HepG2 (cell line): ENCODE data around the gene FCHO2. TPM values are rescaled to one million over a fixed set of nuclear protein-coding genes. Genes with fewer than 3 reads are reported as not detected.

Experiments used
- RARA ChIP-seq: IDR thresholded peaks from 2 replicates; pipeline ENCODE4 v1.6.1; 2016; ENCODE audit warnings: missing genetic modification reagents, missing compliant biosample characterization
- SRSF4 ChIP-seq: fragments of 200-400 bp; formaldehyde crosslinking; IDR thresholded peaks from one replicate; pipeline ENCODE4 v1.6.1; 2018; ENCODE audit warnings: mild to moderate bottlenecking, low read depth, low read length, moderate library complexity; ENCODE audit not compliant: poor library complexity, severe bottlenecking
- ZNF33B ChIP-seq: sonication (generic); formaldehyde crosslinking; IDR thresholded peaks from 2 replicates; pipeline ENCODE4 v1.5.1; 2020; ENCODE audit warnings: mild to moderate bottlenecking, missing genetic modification reagents
- ZNF790 ChIP-seq: sonication (generic); formaldehyde crosslinking; IDR thresholded peaks from 2 replicates; pipeline ENCODE4 v1.8.0; 2022; ENCODE audit warnings: missing genetic modification reagents, mild to moderate bottlenecking, borderline replicate concordance
- polyA plus RNA-seq, 8 experiments: library from polyadenylated mRNA; depleted of rRNA in 3 of 8; stranded (reverse) in 7 of 8; unstranded in 1 of 8; fragments of >200 nt; fragmentation: Illumina TruSeq in 4 of 8; extraction: Trizol in 4 of 8; gene quantifications; 2 replicates each; pipeline versions ENCODE4 v1.2.1 to v1.2.3, GENCODE V29; 2011 to 2016; ENCODE audit warnings: low read depth in 4 of 8, missing spikeins in 1 of 8, mixed read lengths in 1 of 8; ENCODE audit not compliant: insufficient read depth in 1 of 8
- total RNA-seq, 5 experiments: library from RNA; depleted of rRNA; stranded (reverse); fragments of >200 nt; fragmentation: Illumina TruSeq; extraction: Trizol; gene quantifications; 2 replicates each; pipeline ENCODE4 v1.2.3, GENCODE V29; 2016; ENCODE audit warnings: low read depth in 1 of 5
- TF ChIP-seq, protein P1 (sequence below): sonication (generic); formaldehyde crosslinking; IDR thresholded peaks from 2 replicates; pipeline ENCODE4 v1.5.1; 2020; ENCODE audit warnings: mild to moderate bottlenecking, missing genetic modification reagents, borderline replicate concordance
- TF ChIP-seq, protein P2 (sequence below): IDR thresholded peaks from 2 replicates; pipeline ENCODE4 v1.6.1; 2012; ENCODE audit warnings: low read depth, low read length, improper control_type of control experiment
- TF ChIP-seq, protein P3 (sequence below): sonication (generic); formaldehyde crosslinking; IDR thresholded peaks from 2 replicates; pipeline ENCODE4 v1.4.0; 2020; ENCODE audit warnings: mild to moderate bottlenecking, low read depth, missing genetic modification reagents
- TF ChIP-seq, protein P4 (sequence below): sonication (generic); formaldehyde crosslinking; IDR thresholded peaks from 2 replicates; pipeline ENCODE4 v1.4.0; 2020; ENCODE audit warnings: missing genetic modification reagents, borderline replicate concordance

FCHO2 gene
- total and polyA plus RNA-seq, 2 of the 13 experiments (the other 11 are each of a cell fraction or from before 2014, with no cell fraction given) = 11.6 to 17.3 TPM

DNA sequence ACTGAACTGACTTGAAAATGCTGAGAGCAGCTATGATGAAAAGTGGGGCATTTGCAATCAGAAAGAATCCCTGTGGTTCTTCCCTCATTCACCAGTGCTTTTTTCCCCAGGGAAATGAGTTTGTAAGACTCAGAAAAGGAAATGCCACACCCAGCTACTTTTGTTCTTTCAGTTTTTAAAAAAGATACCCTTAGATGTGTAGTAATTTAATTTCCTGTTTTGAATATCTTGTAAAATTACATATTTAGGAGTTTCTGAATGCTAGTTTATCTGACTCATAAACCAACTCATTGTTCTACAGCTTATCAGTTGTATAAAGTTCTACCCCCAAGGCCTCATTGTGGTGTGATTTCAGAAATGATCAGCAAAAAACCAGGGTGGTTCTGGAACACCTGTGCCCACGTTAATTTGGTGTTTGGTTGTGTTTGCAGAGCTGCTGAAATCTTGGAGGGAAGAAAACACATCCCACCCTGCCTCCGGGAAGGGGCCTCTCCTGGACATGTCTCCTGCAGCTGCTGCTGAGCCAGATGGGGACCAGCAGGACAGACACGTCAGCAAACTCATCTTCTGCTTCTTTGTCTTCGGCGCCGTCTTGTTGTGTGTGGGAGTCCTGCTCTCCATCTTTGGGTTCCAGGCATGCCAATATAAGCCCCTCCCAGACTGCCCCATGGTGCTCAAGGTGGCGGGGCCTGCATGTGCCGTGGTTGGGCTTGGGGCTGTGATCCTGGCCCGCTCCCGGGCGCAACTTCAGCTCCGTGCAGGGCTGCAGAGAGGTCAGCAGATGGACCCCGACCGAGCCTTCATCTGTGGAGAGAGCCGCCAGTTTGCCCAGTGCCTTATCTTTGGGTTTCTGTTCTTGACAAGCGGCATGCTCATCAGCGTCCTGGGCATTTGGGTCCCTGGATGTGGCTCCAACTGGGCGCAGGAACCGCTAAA, 167.3 kb downstream of the FCHO2 start (continued):
- TF ChIP-seq, protein P1, sequence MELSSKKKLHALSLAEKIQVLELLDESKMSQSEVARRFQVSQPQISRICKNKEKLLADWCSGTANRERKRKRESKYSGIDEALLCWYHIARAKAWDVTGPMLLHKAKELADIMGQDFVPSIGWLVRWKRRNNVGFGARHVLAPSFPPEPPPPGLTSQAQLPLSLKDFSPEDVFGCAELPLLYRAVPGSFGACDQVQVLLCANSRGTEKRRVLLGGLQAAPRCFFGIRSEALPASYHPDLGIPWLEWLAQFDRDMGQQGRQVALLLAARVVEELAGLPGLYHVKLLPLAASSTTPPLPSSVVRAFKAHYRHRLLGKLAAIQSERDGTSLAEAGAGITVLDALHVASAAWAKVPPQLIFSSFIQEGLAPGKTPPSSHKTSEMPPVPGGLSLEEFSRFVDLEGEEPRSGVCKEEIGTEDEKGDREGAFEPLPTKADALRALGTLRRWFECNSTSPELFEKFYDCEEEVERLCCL (CRISPR knock-in tag) = no peak
- TF ChIP-seq, protein P2, sequence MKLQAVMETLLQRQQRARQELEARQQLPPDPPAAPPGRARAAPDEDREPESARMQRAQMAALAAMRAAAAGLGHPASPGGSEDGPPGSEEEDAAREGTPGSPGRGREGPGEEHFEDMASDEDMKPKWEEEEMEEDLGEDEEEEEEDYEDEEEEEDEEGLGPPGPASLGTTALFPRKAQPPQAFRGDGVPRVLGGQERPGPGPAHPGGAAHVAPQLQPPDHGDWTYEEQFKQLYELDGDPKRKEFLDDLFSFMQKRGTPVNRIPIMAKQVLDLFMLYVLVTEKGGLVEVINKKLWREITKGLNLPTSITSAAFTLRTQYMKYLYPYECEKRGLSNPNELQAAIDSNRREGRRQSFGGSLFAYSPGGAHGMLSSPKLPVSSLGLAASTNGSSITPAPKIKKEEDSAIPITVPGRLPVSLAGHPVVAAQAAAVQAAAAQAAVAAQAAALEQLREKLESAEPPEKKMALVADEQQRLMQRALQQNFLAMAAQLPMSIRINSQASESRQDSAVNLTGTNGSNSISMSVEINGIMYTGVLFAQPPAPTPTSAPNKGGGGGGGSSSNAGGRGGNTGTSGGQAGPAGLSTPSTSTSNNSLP = no peak
- no peak for TF ChIP-seq RARA (CRISPR knock-in tag)
- TF ChIP-seq, protein P3, sequence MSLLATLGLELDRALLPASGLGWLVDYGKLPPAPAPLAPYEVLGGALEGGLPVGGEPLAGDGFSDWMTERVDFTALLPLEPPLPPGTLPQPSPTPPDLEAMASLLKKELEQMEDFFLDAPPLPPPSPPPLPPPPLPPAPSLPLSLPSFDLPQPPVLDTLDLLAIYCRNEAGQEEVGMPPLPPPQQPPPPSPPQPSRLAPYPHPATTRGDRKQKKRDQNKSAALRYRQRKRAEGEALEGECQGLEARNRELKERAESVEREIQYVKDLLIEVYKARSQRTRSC (CRISPR knock-in tag) = no peak
- TF ChIP-seq ZNF33B (CRISPR knock-in tag) = no peak
- TF ChIP-seq, protein P4, sequence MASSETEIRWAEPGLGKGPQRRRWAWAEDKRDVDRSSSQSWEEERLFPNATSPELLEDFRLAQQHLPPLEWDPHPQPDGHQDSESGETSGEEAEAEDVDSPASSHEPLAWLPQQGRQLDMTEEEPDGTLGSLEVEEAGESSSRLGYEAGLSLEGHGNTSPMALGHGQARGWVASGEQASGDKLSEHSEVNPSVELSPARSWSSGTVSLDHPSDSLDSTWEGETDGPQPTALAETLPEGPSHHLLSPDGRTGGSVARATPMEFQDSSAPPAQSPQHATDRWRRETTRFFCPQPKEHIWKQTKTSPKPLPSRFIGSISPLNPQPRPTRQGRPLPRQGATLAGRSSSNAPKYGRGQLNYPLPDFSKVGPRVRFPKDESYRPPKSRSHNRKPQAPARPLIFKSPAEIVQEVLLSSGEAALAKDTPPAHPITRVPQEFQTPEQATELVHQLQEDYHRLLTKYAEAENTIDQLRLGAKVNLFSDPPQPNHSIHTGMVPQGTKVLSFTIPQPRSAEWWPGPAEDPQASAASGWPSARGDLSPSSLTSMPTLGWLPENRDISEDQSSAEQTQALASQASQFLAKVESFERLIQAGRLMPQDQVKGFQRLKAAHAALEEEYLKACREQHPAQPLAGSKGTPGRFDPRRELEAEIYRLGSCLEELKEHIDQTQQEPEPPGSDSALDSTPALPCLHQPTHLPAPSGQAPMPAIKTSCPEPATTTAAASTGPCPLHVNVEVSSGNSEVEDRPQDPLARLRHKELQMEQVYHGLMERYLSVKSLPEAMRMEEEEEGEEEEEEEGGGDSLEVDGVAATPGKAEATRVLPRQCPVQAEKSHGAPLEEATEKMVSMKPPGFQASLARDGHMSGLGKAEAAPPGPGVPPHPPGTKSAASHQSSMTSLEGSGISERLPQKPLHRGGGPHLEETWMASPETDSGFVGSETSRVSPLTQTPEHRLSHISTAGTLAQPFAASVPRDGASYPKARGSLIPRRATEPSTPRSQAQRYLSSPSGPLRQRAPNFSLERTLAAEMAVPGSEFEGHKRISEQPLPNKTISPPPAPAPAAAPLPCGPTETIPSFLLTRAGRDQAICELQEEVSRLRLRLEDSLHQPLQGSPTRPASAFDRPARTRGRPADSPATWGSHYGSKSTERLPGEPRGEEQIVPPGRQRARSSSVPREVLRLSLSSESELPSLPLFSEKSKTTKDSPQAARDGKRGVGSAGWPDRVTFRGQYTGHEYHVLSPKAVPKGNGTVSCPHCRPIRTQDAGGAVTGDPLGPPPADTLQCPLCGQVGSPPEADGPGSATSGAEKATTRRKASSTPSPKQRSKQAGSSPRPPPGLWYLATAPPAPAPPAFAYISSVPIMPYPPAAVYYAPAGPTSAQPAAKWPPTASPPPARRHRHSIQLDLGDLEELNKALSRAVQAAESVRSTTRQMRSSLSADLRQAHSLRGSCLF (CRISPR knock-in tag) = no peak
- TF ChIP-seq ZNF790 (CRISPR knock-in tag) = no peak
- TF ChIP-seq SRSF4 = no peak
